NCI-H748 treated with DMSO at 0.1 percent for 48 hours (cell line): ENCODE measurements around the gene STARD3.

Experiments used
- DNase-seq: peaks from one replicate; lab custom pipeline; 2025; lab: John Stamatoyannopoulos, UW

STARD3 gene

DNA sequence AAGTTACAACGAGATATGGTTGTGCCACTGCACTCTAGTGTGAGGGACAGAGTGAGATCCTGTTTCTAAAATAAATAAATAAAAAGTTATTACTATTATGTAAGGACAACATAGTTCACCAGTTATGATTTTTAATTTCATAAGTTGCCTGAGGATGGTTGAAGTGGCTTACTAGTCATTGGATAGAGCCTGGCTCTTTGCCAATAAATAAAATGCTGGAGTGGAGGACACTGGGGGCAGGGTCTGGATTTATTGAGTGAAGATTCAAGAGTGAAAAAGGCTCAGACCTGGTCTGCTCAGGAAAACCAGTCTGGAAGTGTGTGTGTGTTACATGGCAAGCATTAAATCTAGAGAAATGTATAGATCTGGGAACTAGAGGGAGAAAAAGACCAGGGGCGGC is 2.1 kb downstream of the STARD3 start:
- no peak for DNase-seq

DNA sequence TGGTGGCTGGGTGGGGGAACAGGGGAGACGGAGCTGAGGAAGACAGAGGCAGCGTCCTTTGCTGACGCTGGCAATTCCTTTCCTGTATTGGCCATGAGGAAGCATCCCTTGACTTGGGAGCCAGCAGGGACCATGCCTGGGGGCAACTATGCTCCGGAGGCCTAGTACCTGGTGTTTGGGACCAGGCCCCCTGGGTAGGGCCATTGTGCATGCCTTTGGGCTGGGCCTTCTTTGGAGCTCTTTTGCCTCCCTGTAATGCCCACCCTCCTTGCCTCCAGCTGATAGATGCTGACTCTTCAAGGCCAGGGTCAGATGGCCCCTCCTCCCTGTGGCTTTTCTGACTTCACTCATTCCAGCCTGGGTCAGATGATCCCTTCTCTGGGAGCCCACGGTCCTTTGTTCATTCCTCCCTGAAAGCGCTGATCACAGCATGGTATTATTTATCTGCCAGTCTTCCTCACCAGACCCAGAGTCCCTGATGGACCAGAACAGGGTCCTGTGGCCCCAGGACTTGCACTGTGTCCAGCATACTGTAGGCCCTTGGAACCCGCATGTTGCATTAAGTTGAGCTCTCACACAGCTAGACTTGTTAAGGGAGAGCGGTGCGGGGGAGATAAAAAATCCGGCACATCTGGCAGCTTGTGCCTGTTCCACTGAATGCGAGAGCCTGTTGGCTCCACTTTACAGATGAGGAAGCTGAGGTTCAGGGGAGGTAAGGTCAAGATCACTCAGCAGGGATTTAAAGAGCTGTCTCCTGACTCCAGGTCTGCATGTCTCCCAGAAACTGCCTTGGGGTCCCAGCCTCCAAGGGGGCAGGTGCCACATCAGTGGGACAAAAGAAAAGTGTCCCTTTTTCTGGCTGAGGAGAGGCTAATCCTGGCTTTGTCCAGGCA is 2.9 kb downstream of the STARD3 start:
- no peak for DNase-seq

DNA sequence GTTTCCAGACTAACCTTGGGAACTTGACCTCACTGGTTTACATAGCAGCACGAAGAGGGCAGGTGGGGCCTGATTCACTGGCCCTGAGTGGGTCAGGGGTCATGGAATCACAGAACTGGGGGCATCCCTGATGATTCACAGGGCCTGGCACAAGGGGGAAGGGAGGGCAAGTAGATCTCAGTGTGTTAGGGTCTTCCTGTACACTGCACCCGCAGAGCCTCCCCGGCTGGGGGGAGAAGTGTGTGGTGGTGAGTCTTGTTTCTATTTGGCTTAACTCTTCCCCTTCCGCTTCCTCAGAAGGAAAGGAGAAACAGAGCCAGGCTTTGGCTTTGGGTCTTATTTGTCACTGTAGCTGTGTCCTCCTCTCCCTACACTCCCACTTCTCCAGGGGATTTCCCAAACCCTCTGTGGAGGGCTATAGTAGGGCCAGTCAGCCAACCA is 3.7 kb downstream of the STARD3 start:
- DNase-seq, result no peak

DNA sequence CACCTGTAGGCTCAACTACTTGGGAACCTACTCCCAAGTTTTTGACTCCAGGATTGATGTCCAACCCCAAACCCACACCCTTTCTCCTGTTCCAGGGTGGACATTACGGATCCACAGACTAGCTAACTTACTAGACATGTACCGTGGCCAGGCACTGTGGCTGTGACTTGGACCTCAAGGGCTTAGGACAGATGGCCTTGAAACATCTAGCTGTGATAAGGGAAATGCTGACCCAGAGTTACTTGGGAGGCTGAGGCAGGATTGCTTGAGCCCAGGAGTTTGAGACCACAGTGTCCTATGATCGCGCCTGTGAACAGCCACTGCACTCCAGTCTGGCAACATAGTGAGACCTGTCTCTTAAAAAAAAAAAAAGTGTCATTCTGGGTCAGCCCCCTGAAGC is 4.2 kb downstream of the STARD3 start:
- no peak for DNase-seq

DNA sequence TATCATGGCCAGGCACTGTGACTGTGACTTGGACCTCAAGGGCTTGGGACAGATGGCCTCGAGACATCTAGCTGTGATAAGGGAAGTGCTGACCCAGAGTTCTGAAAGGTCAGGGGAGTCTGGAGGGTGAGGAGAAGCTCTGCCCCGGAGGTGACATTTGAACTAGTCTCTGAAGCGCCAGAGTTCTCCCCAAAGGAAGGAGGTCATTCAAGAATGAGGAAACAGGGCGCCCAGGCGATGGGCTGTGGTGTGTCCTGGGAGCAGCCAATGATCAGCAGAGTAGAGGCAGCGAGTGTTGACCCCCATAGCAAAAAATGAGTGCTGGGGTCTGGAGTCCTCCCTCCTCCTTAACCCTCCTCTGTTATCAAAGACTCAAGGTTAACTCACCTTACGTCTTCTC is 4.9 kb downstream of the STARD3 start:
- DNase-seq, result no peak

DNA sequence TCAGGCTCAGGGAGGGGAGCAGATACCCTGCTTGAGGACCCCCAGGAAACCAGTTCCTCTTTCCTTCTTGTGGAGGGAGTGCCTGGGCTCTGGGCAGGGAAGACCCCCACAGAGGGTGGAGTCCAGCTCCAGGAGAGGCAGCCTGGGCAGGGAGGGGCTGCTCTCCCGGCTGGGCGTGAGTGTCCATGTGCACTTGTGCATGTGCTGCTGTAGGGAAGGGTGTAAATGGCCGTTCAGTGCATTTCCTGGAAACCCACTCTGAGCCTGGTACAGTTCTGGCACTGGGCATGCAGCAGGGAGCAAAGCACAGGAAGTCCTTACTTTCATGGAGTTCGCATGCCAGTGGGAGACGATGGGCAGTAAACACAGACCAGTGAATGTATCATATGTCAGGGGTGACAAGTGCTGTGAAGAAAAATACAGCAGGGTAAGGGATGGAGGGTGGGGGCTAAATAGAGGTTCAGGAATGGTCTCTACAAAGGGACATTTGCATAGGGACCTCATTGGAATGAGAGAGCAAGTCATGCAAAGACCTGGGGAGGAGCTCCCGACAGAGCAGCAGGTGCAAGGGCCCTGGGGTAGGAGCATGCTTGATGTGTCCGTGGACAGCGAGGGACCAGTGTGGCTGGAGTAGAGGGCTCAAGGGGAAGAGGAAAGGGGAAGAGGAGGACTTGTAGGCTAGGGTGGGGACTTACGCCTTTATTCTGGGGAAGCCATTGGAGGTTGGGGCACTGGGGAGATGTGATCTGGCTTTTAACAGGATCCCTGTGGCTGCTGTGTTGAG is 5.5 kb downstream of the STARD3 start:
- DNase-seq, result no peak

DNA sequence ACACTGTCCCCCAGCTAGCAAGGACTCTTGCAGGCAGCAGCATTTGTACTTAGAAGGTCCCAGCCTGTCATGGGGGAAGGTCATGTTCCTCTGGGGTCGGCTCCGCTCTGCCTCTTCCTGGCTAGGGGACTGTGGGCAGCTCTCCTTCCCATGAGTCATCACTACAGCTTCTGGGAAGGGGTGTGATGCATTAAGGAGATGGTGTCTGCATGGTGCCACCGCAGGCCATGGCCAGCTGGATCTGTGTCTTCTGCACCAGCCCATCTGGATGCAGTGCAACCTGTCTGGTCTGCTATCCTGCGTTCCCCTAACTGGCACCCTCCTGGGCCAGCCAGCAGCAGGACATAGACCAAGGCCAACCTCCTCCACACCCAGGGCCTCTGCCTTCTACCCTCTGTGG is 6.3 kb downstream of the STARD3 start:
- DNase-seq, result no peak

DNA sequence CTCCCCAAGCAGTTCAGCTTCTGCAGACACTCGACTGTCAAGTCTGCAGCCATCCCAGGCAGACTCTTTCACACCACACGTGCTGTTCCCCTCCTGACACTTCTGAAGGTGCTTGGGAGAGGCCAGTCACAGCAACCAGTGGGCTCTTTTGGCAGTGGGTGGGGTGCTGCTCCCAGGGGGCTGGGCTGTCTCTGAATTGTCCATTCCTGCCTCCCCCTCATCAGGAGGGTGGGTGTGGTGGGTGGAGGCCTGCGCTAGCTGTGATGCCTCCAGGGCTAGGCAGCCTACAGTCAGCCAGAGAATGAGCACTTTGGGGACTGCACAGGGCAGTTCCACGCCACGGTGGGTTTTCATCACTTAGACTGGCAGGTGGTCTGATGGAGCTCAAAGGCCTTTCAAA is 10.3 kb downstream of the STARD3 start:
- no peak for DNase-seq

DNA sequence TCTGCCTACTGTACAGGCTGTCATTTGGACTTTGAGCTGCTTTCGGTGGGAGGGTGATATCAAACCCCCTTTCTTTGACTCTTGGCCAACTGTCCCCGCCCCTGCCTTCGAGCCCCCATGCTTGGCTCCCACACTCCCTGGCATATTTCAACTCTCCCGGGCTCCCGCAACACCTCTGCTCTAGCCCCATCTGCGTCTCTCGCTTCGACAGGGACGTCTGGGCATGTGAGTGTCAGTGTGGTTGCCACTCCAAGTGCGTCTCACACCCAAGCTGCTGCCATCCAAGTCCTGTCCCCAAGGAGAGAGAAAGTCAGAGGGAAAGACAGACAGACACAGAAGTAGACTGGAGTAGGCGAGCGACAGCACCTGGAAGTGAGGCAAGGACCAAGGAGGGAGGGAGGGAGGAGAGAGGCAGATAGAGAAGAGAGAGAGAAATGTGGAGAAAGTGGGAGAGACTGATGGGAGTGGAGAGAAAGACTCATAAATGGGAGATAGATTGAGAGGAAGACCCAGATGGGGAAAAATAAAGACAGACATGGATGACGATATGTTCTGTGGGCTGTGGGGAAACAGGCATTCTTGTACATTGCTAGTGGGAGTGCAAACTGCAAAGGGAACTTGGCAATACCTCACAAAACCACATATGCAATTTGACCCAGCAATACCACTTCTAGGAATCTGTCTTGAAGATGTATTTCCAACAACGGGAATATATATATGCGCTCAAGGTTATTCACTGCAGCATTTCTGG is 11.8 kb downstream of the STARD3 start:
- no peak for DNase-seq

DNA sequence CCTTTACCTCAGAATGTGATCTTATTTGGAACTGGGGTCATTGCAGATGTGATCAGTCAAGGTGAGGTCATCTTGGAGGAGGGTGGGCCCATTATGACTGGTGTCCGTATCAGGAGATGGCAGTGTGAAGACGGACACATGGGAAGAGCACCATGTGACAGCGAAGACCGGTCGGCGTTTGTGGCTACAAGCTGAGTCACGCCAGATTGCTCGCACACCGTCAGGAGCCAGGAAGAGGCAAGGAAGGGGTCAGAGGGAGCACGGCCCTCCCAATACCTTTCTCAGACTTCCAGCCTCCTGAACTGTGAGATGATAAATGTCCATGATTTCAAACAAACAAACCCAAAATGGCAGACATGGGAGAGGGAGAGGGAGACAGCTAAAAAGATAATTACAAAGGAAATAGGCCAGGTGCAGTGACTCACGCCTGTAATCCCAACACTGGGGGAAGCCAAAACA is 13.2 kb downstream of the STARD3 start:
- DNase-seq, result no peak

DNA sequence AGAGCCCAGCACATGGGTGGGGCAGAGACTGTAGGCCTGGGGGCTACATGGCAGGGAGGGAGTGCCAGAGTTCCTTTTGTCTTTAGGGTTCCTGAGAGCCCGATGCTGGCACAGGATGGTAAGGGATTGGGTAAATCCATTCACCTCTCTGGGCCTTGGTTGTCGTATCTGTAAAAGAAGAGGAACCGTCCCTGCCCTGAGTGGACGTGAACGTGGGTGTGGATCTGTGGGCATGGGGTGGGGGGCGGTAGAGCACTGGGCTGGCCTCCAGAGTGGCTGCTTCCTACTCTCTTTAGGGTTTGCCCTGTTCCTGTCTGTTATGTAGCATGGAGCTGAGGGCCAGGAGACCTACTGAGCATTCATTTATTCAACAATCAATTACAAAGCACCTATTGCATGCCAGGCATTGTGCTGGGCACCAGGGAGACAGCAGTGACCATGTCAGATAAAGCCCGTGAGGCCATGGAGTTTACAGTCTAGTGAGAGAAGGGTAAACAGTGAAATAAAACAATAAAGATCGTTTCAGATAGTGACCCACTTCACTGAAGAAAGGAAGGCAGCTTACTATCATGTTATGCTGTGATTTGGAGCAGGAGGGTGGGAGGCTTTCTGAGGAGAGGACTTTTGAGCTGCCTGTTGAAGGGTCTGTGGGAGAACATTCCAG is 15.1 kb downstream of the STARD3 start:
- DNase-seq, result no peak

DNA sequence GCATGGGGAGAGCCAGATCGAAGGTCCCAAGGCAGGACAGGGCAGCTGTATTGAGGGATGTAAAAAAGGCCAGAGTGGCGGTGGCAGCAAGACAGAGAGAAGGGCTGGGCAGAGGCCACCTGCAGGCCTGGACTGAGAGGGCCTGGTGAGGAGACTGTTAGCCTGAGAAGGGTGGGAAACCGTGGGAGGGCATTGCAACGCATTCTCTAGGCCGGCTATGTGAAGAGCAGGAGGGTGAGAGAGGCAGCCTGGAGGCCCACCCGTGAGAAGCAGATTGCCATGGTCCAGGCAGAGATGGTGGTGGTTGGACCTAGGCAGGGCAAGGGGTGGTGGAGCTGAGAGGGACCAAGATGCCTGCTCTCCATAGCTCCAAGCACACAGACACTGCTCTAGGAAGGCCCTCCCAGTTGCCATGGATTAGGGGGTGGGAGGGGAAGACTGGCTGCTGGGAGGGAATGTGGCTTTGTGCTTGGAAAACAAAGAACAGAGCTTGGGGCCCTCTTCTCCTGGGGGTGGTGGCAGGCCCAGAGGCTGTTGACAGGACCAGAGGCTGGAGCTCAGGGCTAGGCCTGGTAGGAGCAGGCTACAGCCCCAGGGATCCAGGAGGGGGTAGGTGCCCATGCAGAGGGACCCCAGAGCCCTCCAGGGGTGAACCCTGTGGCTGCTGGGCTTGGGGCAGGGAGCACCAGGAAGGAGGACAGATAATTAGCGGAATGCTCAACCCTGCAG is 15.8 kb downstream of the STARD3 start:
- DNase-seq, result no peak

DNA sequence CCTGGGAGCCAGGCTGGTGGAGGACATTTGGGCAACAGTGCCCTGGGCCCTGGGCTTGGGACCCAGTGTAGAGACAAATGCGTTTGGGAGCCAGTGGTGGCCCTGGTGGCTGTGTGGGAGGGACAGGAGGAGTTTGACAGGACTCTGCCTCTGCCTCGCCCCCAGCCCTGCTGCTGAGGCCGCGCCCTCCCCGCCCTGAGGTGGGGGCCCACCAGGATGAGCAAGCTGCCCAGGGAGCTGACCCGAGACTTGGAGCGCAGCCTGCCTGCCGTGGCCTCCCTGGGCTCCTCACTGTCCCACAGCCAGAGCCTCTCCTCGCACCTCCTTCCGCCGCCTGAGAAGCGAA is 16.3 kb downstream of the STARD3 start:
- DNase-seq, result no peak

DNA sequence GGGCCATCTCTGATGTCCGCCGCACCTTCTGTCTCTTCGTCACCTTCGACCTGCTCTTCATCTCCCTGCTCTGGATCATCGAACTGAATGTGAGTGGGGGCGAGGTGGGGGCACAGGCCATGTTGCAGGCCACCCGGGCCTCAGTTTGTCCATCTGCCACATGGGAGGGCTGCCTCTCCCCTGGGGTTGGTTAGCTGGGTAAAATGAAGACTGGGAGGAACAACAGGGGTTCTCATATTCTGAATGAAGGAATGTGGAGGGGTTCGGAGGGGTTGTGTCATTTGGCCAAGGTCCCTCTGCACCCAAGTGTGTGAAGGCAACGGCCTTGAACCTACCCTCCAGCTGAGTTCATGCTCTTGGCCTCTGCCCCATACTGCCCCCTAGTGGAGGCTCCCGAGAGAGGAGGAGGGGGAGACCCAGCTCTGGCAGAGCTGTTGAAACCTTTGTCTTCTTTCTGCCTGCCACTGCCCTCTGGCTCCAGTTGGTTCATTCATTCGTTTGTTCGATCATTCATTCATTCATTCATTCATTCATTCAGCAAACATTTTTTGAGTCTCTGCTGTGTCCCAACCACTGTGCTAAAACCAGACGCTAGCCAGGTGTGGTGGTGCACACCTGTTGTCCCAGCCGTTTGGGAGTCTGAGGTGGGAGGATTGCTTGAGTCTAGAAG is 16.9 kb downstream of the STARD3 start:
- no peak for DNase-seq

DNA sequence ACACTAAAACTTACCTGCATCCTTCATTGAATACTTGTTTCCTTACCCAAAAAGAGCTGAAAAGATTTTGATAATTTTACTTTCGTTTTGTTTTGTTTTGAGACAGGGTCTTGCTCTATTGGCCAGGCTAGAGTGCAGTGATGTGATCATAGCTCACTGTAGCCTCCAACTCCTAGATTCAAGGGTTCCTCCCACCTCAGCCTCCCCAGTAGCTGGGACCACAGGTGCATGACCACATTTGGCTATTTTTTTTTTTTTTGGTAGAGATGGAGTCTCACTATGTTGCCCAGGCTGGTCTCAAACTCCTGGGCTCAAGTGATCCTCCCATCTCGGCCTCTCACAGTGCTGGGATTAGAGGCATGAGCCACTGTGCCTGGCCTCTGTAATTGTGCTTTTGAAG is 18.2 kb downstream of the STARD3 start:
- no peak for DNase-seq

DNA sequence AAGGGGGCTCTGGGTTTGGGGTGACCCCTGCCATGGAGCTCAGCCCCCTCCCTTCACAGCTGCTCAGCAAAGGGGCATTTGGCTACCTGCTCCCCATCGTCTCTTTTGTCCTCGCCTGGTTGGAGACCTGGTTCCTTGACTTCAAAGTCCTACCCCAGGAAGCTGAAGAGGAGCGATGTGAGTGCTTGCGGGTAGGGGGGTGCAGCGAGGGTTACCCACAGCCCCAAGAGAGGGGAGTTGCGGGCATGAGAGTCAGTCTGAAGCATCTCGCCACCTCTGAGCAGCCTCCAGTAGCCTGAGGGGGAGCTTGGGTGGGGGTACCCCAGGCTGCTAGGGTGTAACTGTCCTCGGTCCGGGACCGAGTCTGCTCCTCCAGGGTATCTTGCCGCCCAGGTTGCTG is 21.4 kb downstream of the STARD3 start:
- no peak for DNase-seq

DNA sequence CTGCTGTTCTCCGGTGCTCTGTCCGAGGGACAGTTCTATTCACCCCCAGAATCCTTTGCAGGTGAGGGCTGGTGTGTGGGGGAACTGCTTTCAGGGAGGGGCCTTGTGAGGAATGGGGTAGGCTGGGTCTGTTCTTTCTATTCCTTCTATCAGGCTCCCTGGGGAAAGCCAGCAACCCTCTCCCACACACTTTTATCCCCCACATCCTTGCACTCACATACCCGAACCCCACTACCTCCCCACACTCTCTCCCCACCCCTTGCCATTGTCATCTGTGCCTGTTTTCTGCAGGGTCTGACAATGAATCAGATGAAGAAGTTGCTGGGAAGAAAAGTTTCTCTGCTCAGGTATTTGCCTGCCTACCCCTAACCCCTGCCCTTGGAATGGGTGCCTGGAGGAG is 21.8 kb downstream of the STARD3 start:
- DNase-seq, result no peak

DNA sequence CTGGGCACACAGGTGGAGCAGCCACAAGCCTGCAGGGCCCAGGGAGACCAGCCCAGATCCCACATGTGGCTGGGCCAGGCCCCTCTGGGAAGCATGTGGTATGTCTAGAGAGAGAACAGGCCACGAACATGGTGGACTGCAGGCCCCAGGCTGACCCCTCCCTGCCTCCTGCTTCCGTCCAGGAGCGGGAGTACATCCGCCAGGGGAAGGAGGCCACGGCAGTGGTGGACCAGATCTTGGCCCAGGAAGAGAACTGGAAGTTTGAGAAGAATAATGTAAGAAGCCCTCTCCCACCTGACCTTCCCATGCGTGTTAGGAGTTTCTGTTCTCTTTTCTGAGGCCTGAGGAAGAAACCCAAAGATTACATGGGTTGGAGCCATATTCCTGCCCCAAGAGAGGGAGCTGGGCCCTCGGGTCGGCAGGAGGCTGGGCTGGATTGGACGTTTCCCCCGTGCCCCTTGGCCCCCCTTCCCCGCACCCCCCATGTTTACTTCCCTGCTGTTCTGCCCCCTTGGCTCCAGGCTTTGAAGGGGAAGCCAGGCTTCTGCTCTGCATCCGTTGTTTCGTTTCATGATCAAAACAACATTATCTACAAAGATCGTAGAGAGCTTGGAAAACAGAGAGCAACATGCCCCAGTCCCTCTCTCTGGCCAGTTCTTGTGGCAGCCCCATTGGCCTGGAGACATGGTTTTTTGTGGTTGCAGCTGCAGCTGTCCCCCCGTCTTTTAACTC is 22.5 kb downstream of the STARD3 start:
- no peak for DNase-seq

DNA sequence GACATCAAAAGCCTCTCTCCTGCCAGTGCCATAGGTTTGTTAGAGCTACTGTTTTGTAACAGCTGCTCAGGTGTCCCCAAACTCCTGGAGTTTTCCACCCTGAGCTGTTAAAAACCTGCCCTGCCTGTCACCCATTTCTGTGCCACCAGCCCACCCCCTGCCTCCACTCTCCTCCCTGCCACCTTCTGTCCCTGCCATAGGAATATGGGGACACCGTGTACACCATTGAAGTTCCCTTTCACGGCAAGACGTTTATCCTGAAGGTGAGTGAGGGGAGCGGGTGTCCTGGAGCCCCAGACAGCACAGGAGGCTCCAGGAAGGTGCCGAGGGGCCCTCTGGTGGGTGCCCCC is 23.0 kb downstream of the STARD3 start:
- DNase-seq, result no peak
